Smooth muscle cell of the brain vasculature (primary cell): ENCODE data around the gene RHOA.

Experiments
- DNase-seq: peaks from one replicate; pipeline ENCODE4 v3.0.0-alpha.2; 2012; ENCODE audit warnings: low read depth, low spot score

The RHOA gene

GRCh38 chr3:49327485-49327884 lies 84.3 kb downstream of the RHOA start:
- no peak for DNase-seq

- DNase-seq, result no peak
Observed at GRCh38 chr3:49324768-49325167, 87.0 kb downstream of the RHOA start.

- no peak for DNase-seq
Observed at GRCh38 chr3:49316696-49317457, 94.9 kb downstream of the RHOA start.

GRCh38 chr3:49313896-49314688 lies 97.7 kb downstream of the RHOA start:
- DNase-seq, result peak; percentile 40

GRCh38 chr3:49311283-49311682 lies 100.5 kb downstream of the RHOA start:
- no peak for DNase-seq

GRCh38 chr3:49310677-49311076 lies 101.1 kb downstream of the RHOA start:
- DNase-seq, result no peak
